Measurements from ENCODE around the gene ORM1. TPM values are rescaled to one million over a fixed set of nuclear protein-coding genes. Genes with fewer than 3 reads are reported as not detected.

ORM1 gene
- total RNA-seq, 2 experiments from 2014 or later = not detected

- no peaks in the 10 kb centered on the region for H3K36me3 ChIP-seq (ENCODE audit: insufficient read depth, low read length)
- POLR2A ChIA-PET = no interaction called here
- H3K9me2 ChIP-seq (ENCODE audit: insufficient read depth, low read length) = no peaks in the 10 kb centered on the region
- BruUV-seq (replicated peaks) = no TSS peak
- H3K79me2 ChIP-seq (ENCODE audit: insufficient read depth, low read depth, low read length) = no peaks in the 10 kb centered on the region
- intact Hi-C loops (cut with micrococcal nuclease; ENCODE audit: unreplicated experiment) = no loop called here
- H3K27ac ChIP-seq (ENCODE audit: low read depth, low read length, poor library complexity, severe bottlenecking) = no peak overlapping the region
- CTCF ChIA-PET (ENCODE audit: unreplicated experiment) = no interaction called here
- no peak overlapping the region for H2AFZ ChIP-seq (ENCODE audit: low read length)
- no peaks in the 10 kb centered on the region for H4K20me1 ChIP-seq (ENCODE audit: insufficient read depth, low read length)
- no peak for TF ChIP-seq CTCF (conservative IDR thresholded peaks at IDR 0.05; ENCODE audit: low read length)
- no peak for TF ChIP-seq EZH2phosphoT487 (IDR thresholded peaks at IDR 0.05; ENCODE audit: borderline replicate concordance, low read depth, low read length)
- no peak overlapping the region for H3K4me2 ChIP-seq (ENCODE audit: low read length)
- no peak for DNase-seq (ENCODE audit: low spot score)
- no peaks in the 10 kb centered on the region for H3K4me1 ChIP-seq (ENCODE audit: insufficient read depth, low read length, poor library complexity, severe bottlenecking)
- H3K9me3 ChIP-seq (ENCODE audit: low read length) = peaks cover 8% of the 10 kb centered on the region; the same call in 1 of the 2 replicates
- H3K4me3 ChIP-seq (ENCODE audit: low read depth, low read length, poor library complexity, severe bottlenecking) = no peak overlapping the region
Measured at GRCh38 chr9:114300153-114300845, 22.6 kb upstream of the ORM1 start.

GRCh38 chr9:114300846-114301797, 21.8 kb upstream of the ORM1 start:
- Histone ChIP-seq H3K9me2 (ENCODE audit: insufficient read depth, low read length) (no peaks in the 10 kb centered on the region), H3K4me1 (ENCODE audit: insufficient read depth, low read length, poor library complexity, severe bottlenecking) (no peaks in the 10 kb centered on the region), H3K4me2 (ENCODE audit: low read length) (no peak overlapping the region), H2AFZ (ENCODE audit: low read length) (no peak overlapping the region), H3K9me3 (ENCODE audit: low read length) (0 out of 2 replicates have a peak, but pooled peaks cover 6% of the 10 kb centered on the region), H3K27ac (ENCODE audit: low read depth, low read length, poor library complexity, severe bottlenecking) (no peak overlapping the region), H4K20me1 (ENCODE audit: insufficient read depth, low read length) (no peaks in the 10 kb centered on the region), H3K36me3 (ENCODE audit: insufficient read depth, low read length) (no peaks in the 10 kb centered on the region), H3K4me3 (ENCODE audit: low read depth, low read length, poor library complexity, severe bottlenecking) (no peak overlapping the region), H3K79me2 (ENCODE audit: insufficient read depth, low read depth, low read length) (no peaks in the 10 kb centered on the region)
- CTCF ChIA-PET (ENCODE audit: unreplicated experiment) = no interaction called here
- no peak for DNase-seq (ENCODE audit: low spot score)
- BruUV-seq (replicated peaks) = no TSS peak
- TF ChIP-seq EZH2phosphoT487 (IDR thresholded peaks at IDR 0.05; ENCODE audit: borderline replicate concordance, low read depth, low read length) (no peak), CTCF (conservative IDR thresholded peaks at IDR 0.05; ENCODE audit: low read length) (no peak)
- POLR2A ChIA-PET = no interaction called here
- intact Hi-C loops (cut with micrococcal nuclease; ENCODE audit: unreplicated experiment) = no loop called here
